ENCODE measurements around the gene NMRAL1. TPM values are rescaled to one million over a fixed set of nuclear protein-coding genes. Genes with fewer than 3 reads are reported as not detected.
A peak's percentile ranks its signal among the peaks of the same experiment; 100 is the strongest.

NMRAL1 gene
- total RNA-seq, 4 donors from 2014 or later, result 41.5 to 74.5 (median 58.1) TPM

DNA sequence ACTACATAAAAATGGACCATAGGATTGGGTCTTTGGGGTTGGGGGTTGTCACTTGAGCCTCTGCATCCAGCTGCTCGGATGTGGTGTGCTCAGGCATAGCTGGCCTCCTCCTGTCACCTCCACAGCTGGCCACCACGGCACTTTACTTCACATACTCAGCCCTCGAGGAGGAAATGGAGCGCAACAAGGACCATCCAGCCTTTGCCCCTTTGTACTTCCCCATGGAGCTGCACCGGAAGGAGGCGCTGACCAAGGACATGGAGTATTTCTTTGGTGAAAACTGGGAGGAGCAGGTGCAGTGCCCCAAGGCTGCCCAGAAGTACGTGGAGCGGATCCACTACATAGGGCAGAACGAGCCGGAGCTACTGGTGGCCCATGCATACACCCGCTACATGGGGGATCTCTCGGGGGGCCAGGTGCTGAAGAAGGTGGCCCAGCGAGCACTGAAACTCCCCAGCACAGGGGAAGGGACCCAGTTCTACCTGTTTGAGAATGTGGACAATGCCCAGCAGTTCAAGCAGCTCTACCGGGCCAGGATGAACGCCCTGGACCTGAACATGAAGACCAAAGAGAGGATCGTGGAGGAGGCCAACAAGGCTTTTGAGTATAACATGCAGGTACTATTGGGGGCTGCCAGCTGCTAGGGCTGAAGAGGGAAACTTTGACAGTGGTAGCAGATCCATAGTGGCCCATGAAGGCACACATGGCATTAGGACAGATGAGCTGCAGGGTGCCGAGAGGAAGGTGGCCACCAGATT, 33.3 kb upstream of the NMRAL1 start:
- H3K9me3 ChIP-seq, result no peaks in the 10 kb centered on the region
- no peak overlapping the region for H3K4me3 ChIP-seq
- H3K36me3 ChIP-seq, result peaks cover 0 to 59% (median 0%) of the 10 kb centered on the region in 3 donors
- no peak for DNase-seq
- H3K4me1 ChIP-seq, result peaks cover 0 to 22% (median 13%) of the 10 kb centered on the region in 4 donors
- no peak overlapping the region for H3K27ac ChIP-seq
- TF ChIP-seq POLR2A (IDR thresholded peaks at IDR 0.05), result no peak
- TF ChIP-seq CTCF (IDR thresholded peaks at IDR 0.05), result no peak
- no peaks in the 10 kb centered on the region for H3K27me3 ChIP-seq

DNA sequence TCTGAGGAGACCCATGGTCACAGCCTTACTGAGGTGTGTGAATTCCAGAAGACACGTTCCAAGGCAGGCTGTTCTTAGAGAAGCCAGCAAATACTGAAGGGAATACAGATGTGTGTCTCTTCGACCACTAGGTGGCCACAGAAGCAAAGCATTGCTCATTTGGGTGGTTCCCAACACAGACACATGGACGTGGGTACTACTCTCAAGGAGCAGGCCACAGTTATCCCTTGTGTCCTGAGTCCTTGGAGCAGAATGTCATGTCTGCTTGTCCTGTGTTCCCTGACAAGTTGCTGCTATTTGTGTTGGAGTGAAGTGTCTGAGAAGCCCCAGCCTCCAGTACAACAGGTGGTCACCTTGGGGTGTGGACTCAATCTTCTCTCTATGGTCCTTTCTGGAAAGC, 32.0 kb upstream of the NMRAL1 start:
- peaks cover 0 to 20% (median 13%) of the 10 kb centered on the region in 4 donors for H3K4me1 ChIP-seq
- no peaks in the 10 kb centered on the region for H3K27me3 ChIP-seq
- no peak overlapping the region for H3K4me3 ChIP-seq
- H3K9me3 ChIP-seq, result no peaks in the 10 kb centered on the region
- H3K27ac ChIP-seq, result peak overlapping the region; percentile 18 to 82 (median 51)
- no peak for TF ChIP-seq POLR2A (IDR thresholded peaks at IDR 0.05)
- peak; percentile 79 to 89 (median 86) for TF ChIP-seq CTCF (IDR thresholded peaks at IDR 0.05)
- peak in 2 of 3 donors; percentile 56 to 86 for DNase-seq
- H3K36me3 ChIP-seq, result peaks cover 0 to 46% (median 0%) of the 10 kb centered on the region in 3 donors

- DNase-seq, result peak in 2 of 3 donors; percentile 91 to 93
- H3K36me3 ChIP-seq, result peaks cover 0 to 37% (median 0%) of the 10 kb centered on the region in 3 donors
- TF ChIP-seq POLR2A (IDR thresholded peaks at IDR 0.05) (no peak), CTCF (IDR thresholded peaks at IDR 0.05) (no peak)
- peaks cover 0 to 28% (median 15%) of the 10 kb centered on the region in 4 donors for H3K4me1 ChIP-seq
- H3K9me3 ChIP-seq, result no peaks in the 10 kb centered on the region
- H3K27ac ChIP-seq, result peak overlapping the region; percentile 63 to 82 (median 66)
- no peaks in the 10 kb centered on the region for H3K27me3 ChIP-seq
- no peak overlapping the region for H3K4me3 ChIP-seq
These were observed 31.1 kb upstream of the NMRAL1 start for GRCh38 chr16:4505356-4506147.

GRCh38 chr16:4501071-4501478, 26.6 kb upstream of the NMRAL1 start:
- Histone ChIP-seq H3K9me3 (no peaks in the 10 kb centered on the region), H3K27me3 (no peaks in the 10 kb centered on the region), H3K27ac (peak overlapping the region in 1 of 4 donors; percentile 30), H3K4me3 (no peak overlapping the region), H3K4me1 (peaks cover 0 to 24% (median 16%) of the 10 kb centered on the region in 4 donors), H3K36me3 (peaks cover 0 to 10% (median 0%) of the 10 kb centered on the region in 3 donors)
- TF ChIP-seq CTCF (IDR thresholded peaks at IDR 0.05) (no peak), POLR2A (IDR thresholded peaks at IDR 0.05) (no peak)
- DNase-seq, result no peak

GRCh38 chr16:4500272-4500671, 25.8 kb upstream of the NMRAL1 start:
- peaks cover 0 to 11% (median 0%) of the 10 kb centered on the region in 3 donors for H3K36me3 ChIP-seq
- peak overlapping the region in 1 of 4 donors; percentile 30 for H3K27ac ChIP-seq
- H3K9me3 ChIP-seq, result no peaks in the 10 kb centered on the region
- no peaks in the 10 kb centered on the region for H3K27me3 ChIP-seq
- peaks cover 0 to 19% (median 10%) of the 10 kb centered on the region in 4 donors for H3K4me1 ChIP-seq
- no peak for TF ChIP-seq CTCF (IDR thresholded peaks at IDR 0.05)
- no peak for TF ChIP-seq POLR2A (IDR thresholded peaks at IDR 0.05)
- no peak for DNase-seq
- no peak overlapping the region for H3K4me3 ChIP-seq

All from Peyer's patch (tissue), 4 donors.